D721Med (cell line): ENCODE data around the gene CDT1.

Source experiments
- DNase-seq: peaks from one replicate; pipeline ENCODE4 v3.0.0; 2011; ENCODE audit warnings: low spot score; ENCODE audit not compliant: insufficient read length
- FAIRE-seq: peaks from 2 replicates; lab custom pipeline; 2011; peaks lifted over from hg19 to GRCh38; lab: Jason Lieb, UNC
- TF ChIP-seq, protein P1 (sequence below): IDR thresholded peaks from 2 replicates; pipeline ENCODE4 v1.5.1; 2012; ENCODE audit warnings: mild to moderate bottlenecking, control low read depth; ENCODE audit not compliant: insufficient read depth; ENCODE audit errors: missing control alignments

CDT1 gene

DNA sequence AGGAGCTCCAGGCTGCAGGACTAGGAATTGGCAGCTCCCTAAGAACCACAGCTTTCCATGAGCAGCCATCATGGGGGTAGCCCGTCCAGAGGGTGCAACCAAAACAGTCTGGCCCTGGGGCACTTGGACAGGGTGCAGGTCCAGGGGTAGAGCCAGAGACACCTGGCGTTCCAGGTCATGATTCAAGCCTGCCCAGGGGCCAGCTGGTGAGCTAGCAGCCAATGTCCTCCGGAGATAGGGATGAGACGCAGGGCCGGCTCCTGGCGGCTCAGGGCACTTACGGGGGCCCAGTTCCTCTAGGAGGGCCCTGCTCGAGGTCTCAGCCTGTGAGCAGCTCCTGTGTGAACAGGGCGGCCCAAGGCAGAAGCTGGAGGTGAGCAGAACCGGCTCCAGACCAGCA lies 40.6 kb upstream of the CDT1 start:
- TF ChIP-seq, protein P1, sequence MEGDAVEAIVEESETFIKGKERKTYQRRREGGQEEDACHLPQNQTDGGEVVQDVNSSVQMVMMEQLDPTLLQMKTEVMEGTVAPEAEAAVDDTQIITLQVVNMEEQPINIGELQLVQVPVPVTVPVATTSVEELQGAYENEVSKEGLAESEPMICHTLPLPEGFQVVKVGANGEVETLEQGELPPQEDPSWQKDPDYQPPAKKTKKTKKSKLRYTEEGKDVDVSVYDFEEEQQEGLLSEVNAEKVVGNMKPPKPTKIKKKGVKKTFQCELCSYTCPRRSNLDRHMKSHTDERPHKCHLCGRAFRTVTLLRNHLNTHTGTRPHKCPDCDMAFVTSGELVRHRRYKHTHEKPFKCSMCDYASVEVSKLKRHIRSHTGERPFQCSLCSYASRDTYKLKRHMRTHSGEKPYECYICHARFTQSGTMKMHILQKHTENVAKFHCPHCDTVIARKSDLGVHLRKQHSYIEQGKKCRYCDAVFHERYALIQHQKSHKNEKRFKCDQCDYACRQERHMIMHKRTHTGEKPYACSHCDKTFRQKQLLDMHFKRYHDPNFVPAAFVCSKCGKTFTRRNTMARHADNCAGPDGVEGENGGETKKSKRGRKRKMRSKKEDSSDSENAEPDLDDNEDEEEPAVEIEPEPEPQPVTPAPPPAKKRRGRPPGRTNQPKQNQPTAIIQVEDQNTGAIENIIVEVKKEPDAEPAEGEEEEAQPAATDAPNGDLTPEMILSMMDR: no peak
- DNase-seq: no peak
- FAIRE-seq: no peak

DNA sequence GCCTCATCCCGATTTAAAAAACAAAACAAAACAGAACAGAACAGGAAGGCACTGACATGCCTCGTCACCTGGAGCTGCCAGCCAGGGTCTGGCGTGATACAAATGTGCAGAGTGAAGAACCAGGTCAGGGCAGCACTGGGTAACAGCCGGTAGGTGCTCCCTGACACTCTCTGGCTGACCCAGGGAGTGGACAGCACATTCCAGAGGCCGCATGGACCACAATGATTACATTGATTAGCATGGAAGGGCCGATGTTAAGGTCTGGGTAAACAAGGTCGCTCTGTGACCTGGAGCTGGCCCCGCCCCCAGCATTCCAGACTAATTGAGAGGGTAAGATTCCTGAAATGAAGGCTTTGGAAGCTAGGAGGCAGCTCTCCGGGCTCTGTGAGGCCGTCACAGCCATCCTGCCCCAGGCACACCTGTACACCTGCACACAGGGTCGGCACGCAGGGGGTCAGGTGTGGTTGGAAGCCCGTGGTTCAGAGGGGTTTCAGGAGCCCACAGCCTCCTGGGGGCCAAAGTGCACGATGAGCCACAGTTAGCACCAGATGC lies 40.0 kb upstream of the CDT1 start:
- TF ChIP-seq, protein P1: no peak
- DNase-seq: no peak
- no peak for FAIRE-seq

DNA sequence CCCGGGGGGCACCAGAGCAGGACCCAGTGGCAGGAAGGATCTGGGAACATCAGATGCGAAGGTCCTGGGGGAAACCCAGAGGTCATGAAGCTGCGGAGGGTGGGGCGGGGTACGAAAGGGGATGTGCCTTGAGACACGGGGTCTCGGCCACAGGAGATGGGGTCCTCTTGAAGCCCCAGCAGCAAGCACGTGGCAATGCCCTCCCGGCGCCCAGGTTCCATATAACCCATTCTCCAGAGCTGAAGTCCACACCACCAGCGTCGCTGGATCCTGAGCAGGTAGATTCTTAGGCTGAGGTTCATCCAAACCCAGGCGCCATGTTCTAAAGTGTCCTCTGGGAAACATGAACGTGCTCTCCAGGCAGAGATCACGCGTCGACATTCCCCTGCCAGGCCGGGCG lies 39.5 kb upstream of the CDT1 start:
- TF ChIP-seq, protein P1: no peak
- DNase-seq (no peak), FAIRE-seq (no peak)

DNA sequence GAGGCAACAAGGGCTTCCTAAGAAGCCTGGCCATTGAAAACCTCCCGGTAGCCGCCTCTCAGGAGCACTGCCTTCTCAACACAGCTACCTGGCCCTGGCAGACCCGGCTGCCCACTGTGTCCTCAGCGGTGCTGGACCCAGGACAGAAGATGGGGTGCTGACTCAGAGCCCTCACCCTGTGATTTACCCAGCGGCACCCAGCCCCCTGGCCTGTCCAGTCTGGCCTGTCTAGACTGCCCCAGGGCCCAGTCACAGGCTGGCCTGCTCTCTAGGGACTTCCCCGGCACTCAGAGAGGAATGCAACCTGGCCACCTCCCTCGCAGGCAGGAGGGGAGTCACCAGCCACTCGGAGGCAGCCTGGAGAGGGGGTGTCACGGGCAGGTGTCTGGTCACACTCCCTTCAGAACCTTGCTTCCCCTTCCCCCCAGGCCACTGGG lies 38.7 kb upstream of the CDT1 start:
- DNase-seq: no peak

GRCh38 chr16:88766975-88767374 lies 36.6 kb upstream of the CDT1 start:
- FAIRE-seq (no peak), DNase-seq (no peak)
- TF ChIP-seq, protein P1: no peak

More for the DNA sequence above, 38.7 kb upstream of the CDT1 start:
- no peak for FAIRE-seq
- TF ChIP-seq, protein P1: no peak

- TF ChIP-seq, protein P1: no peak
- FAIRE-seq (no peak), DNase-seq (no peak)
Measured at GRCh38 chr16:88767546-88768070, 36.0 kb upstream of the CDT1 start.

GRCh38 chr16:88768071-88768783 lies 35.4 kb upstream of the CDT1 start:
- TF ChIP-seq, protein P1: no peak
- DNase-seq (no peak), FAIRE-seq (no peak)
